HG02870 (cell line): ENCODE data around the gene ATP7B.
"Not testable (repeated sequence)": the region's sequence is repeated elsewhere in the genome, so short reads cannot be mapped to it uniquely, and the experiment has no call there.

Source experiments
- ATAC-seq: cut with Tn5 transposase; IDR thresholded peaks from one replicate; pipeline ENCODE4 v1.9.1; 2021; ENCODE audit warnings: mild to moderate bottlenecking, moderate library complexity; ENCODE audit not compliant: unreplicated experiment

ATP7B gene

GRCh38 chr13:51924756-51925544 lies 86.3 kb downstream of the ATP7B start:
- ATAC-seq = no peak

DNA sequence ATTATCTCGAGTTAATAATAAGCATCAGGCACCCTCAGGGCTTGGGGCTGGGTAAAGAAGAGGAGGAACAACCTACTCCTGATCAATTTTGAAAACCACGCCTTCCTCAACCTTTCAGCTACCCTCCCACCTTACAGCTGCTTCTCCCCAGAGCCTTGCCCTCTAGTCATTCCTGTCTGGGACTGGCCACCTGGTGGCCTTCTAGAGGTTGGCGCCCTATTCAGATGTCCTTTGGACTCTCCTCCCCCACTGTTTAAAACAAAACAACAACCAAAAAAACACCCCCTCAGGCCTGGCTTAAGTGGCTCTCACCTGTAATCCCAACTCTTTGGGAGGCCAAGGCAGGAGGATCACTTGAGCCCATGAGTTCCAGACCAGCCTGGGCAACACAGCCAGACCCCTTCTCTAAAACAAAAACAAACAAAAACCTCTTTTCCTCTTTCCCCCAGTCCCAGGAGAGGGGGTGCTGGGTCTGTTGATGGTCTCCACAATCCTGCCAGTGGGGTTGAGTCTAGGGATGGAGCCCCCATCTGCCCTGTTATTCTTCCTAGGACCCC lies 87.2 kb downstream of the ATP7B start:
- no peak for ATAC-seq

DNA sequence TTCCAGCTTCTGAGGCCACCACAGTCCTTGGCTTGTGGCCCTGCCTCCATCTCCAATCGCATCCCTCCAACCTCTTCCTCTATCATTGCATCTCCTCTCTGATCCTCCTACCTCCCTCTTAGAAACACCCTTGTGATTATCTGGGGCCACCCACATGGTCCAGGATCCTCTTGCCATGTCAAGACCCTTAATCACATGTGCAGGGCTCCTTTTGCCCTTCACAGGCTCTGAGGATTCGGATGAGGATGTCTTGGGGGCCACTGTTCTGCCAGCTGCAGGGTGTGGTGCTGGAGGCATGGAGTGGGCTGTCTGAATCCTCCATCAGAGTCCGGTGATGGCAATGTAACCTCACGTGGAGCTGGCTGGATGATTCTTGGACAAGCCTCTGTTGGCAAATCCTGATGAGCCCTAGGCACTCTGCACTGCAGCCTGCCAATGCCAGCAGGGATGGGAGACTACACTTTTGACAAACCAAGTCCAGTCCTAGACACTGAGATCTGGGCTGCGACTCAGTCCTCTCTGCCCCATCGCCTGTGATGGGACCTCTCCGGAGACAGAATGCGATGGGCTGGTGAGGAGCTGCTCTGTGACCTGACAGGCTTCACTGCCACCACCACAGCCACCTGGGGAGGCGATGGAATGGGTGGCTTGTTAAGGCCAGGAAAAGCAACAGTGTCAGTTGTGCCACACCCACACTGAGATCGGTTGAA lies 88.3 kb downstream of the ATP7B start:
- ATAC-seq = no peak

- ATAC-seq = no peak
These were observed 89.2 kb downstream of the ATP7B start for GRCh38 chr13:51921790-51922740.

- no peak for ATAC-seq
These were observed 90.5 kb downstream of the ATP7B start for GRCh38 chr13:51920786-51921185.

GRCh38 chr13:51920267-51920666 lies 91.0 kb downstream of the ATP7B start:
- no peak for ATAC-seq

DNA sequence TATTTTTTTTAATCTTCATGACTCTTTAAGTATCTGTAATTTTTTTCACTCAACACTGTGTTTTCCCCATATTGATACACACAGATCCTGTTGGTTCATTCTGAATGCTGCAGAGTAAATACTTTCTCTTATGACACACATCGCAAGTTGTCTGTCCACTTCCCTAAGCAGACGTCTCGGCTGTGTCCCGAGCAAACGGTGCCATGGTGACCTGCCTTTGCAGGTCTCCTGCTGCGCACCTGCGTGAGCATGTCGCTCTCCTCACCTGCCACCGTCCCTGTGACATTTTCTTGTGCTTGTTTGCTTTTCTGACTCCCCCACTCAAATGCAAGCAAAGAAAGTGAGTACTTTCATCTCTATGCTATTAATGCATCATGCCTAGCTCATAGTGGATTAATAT lies 91.7 kb downstream of the ATP7B start:
- no peak for ATAC-seq

DNA sequence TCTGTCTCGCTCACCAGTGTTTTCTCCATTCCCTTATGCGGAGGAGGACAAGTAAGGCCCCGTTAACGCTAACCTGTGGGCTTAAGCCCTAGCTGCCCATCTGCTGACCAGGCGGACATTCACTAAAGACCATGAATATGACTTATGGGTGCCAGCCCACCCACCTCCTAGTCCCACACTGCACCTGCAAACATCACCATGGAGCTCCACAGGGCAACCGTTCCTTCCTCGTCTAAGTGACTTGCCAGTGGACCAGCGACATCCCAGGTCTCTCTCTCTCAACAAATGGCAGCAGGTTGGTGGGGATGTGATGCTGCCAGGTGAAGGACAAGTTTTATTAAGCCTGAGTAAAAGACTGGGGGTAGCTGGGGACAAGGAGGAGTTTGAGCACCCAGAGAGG lies 94.3 kb downstream of the ATP7B start:
- no peak for ATAC-seq

DNA sequence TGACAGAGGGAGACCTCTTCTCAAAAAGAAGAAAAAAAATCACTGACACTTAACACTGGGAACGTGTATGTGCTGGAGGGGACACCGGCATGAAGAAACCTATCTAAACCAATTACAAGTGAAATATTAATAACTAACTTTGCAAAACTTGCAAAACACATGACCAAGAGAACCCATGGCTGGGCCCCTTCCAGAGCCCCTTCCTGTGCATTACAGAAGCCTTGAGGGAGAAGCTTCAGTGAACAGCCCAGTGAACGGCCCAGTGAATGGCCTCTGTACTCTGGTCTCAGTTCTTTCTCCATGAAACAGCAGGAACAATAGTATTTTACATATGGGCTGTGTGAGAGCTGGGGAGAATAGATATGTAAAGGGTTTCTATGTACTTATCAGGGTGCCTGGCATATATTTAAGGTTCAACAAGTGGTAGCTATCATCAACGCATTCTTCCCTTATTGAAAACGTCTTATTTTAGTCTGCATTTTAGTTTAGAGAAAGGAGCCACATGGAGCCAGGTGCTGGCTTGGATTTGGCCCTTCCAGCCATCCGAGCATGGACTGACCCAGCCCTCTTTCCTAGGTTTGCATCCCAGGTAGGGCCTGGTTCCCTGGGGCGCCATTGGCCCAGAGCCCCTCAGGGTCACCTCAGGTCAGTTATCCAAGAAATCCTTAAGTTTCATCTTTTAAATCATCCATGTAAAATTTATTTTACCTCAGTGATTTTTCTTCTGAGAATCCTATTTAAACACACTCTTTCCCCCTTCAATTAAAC lies 95.0 kb downstream of the ATP7B start:
- ATAC-seq = no peak

DNA sequence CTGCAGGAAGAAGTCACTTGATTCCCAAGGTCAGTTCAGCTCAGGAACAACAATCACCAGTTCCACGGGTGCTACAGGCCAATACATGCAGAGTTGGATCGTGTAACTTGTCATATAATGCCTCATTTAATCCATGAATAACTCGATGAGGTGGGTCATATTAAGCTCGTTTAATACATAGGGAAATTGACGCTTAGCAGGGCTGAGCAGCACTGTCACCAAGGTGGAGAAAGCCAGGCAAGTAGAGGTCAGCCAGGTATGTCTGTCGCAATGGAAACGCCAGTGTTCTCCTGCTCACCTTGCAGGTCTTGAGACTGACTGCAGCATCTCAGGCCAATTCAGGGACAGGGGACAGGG lies 97.1 kb downstream of the ATP7B start:
- ATAC-seq = no peak

- no peak for ATAC-seq
These were observed 97.7 kb downstream of the ATP7B start for GRCh38 chr13:51913421-51914136.

DNA sequence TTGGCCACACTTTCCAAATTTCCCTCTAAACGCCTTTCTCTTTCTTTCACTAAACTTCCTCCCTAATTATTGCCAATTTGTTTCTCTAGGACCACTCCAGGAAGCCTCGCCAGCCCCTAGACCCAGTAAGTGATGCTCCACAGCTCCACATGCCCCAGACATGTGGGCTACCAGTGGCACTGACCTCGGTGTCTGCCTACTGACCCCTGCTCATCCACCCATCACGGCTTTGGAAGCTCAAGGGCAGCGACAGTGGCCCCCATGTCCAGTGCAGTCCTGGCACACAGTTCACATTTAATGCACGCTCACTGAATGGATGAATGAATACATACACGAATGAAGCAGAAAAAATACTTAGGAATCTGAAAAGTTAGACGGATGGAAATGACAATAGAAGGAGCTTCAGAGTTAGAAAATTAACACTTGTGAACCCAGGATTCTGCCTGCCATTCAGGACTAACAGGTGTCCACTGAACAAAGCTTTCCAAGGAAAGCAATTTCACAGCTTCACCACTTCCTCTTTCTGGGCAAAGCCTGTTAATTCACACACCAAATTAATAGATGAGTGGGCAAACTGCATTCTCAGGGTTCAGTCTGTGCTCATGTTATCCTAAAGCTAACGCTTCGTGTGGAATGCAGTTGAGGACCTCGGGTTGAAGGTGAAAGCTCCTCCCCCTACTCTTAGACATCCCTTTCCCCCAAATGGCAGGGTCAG lies 98.6 kb downstream of the ATP7B start:
- no peak for ATAC-seq

DNA sequence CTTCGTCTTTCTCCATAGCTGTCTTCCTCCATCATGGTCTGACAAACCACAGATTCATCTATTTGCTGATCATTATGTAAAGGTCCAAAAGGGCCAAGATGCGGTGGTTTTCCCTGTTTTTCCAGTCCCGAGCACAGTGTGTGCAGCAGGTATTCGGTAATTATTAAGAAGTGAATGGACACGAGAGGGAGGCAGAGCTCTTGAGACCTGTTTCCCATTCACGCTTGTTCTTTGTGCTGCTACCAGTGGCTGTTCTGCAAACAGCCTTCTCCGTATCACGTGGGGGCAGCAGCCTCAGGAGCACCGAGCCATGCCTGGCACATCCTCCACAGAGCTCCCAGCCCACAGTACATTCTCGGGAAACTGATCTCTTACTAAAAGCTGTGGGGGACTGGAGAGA lies 99.2 kb downstream of the ATP7B start:
- ATAC-seq = no peak

- no peak for ATAC-seq
These were observed 100.7 kb downstream of the ATP7B start for GRCh38 chr13:51910508-51910907.

DNA sequence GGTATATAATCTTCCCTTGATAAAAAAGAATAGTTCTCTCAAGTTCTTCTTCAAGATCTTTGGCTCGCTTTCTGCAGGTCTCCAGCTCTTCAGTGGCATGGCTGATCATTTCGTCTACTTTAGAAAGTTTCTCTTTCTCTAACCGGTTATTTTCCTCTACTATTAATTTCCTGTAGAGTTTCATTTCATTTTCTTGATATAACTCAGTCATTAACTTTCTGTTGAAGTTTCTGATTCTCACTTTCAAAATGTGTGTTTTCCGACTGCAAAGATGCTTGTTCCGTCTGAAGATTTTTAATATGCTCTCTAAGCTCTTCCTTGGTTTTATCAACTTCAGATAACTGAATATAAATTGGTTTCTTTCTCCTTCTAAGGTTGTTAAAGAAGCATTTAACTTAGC lies 102.0 kb downstream of the ATP7B start:
- not testable (repeated sequence) for ATAC-seq

DNA sequence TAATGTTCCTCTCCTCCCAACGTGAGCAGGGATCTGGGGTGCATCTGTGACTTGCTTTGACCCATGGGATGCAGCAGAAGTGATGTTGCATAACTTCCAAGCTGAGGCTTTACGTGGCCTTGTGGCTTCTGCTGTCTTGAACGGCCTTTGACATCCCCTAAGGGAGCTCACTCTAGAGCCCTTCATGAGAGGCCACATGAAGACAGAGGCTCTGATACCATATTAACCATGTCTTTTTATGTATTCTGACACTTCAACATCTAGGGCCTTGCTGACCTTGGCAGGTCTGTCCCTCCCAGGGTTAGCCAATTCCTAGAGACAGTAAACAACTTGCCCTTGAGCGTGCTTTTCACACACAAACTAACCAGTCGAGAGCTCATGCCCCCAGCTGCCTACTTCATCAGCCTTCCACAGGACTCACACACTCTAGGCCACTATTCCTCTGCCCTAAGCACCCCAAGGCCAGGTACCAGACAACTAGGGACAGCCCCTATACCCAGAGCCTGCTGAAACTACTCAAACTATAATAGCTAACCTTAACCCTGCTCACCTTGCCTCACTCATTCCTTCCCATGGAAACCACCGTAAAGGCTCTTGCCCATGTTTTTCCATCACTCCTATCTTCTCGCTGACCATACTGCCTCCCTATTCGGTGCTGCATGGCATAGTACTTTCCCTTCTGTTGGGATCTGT lies 104.1 kb downstream of the ATP7B start:
- no peak for ATAC-seq

- no peak for ATAC-seq
These were observed 104.7 kb downstream of the ATP7B start for GRCh38 chr13:51906581-51906980.

GRCh38 chr13:51905787-51906186 lies 105.5 kb downstream of the ATP7B start:
- no peak for ATAC-seq

DNA sequence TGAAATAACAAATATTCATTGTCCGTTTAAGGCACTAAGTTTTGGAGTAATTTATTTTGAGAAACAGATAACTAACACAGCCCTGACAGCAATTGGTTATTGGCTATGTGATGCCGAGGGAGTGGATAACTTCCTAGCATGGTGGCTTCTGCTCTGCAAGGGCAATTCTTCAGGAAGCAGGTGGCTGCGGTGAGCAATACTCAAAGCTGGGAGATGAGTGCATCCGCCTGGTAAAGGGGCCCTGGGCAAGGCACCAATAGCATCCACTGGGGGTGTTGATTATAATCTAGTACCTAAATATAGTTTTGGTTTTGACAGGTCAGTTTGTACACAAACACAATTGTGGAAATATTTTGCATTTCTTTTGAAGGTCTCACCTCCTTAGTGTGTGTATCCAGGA lies 108.5 kb downstream of the ATP7B start:
- ATAC-seq = no peak
